ENCODE measurements around the gene TBC1D32.

GRCh38 chr6:121222656-121223055, 111.6 kb downstream of the TBC1D32 start:
- TF ChIP-seq EZH2 (IDR thresholded peaks at IDR 0.05) (no peak), POLR2AphosphoS5 (IDR thresholded peaks at IDR 0.05; ENCODE audit: borderline replicate concordance, low read depth, low read length) (no peak)

Data from SK-N-MC (cell line).